Keratinocyte (primary cell): ENCODE measurements around the gene SLC66A1. TPM values are rescaled to one million over a fixed set of nuclear protein-coding genes. Genes with fewer than 3 reads are reported as not detected.
"Not testable (repeated sequence)": the region's sequence is repeated elsewhere in the genome, so short reads cannot be mapped to it uniquely, and the experiment has no call there.

Experiments used
- DNase-seq: peaks from one replicate; pipeline ENCODE4 v3.0.0-alpha.2; 2011; ENCODE audit warnings: low read depth, missing footprints, low spot score
- FAIRE-seq: peaks from 2 replicates; lab custom pipeline; 2011; peaks lifted over from hg19 to GRCh38; lab: Jason Lieb, UNC
- H2AFZ ChIP-seq: 2 replicates; pipeline ENCODE4 v1.6.0; 2012; ENCODE audit warnings: low read length, control low read depth, inconsistent platforms; ENCODE audit not compliant: control insufficient read depth
- H3K27ac ChIP-seq: 2 replicates; pipeline ENCODE4 v1.5.1; 2011; ENCODE audit warnings: low read length; ENCODE audit not compliant: control insufficient read depth, insufficient read depth
- H3K27me3 ChIP-seq: 3 replicates; pipeline ENCODE4 v1.6.0; 2011; ENCODE audit warnings: low read length; ENCODE audit not compliant: control insufficient read depth, insufficient read depth; ENCODE audit errors: extremely low read depth
- H3K36me3 ChIP-seq, 2 experiments: 2 replicates in 1 of 2; 3 replicates in 1 of 2; pipeline ENCODE4 v1.5.1; 2011; ENCODE audit warnings: low read length in 2 of 2, mild to moderate bottlenecking in 1 of 2; ENCODE audit not compliant: control insufficient read depth in 2 of 2, insufficient read depth in 2 of 2; ENCODE audit errors: extremely low read depth in 1 of 2
- H3K4me1 ChIP-seq: 3 replicates; pipeline ENCODE4 v1.5.1; 2011; ENCODE audit warnings: low read length; ENCODE audit not compliant: control insufficient read depth, insufficient read depth; ENCODE audit errors: extremely low read depth
- H3K4me2 ChIP-seq: 3 replicates; pipeline ENCODE4 v1.6.0; 2011; ENCODE audit warnings: low read depth, low read length; ENCODE audit not compliant: control insufficient read depth, insufficient read depth; ENCODE audit errors: extremely low read depth
- H3K4me3 ChIP-seq, 3 experiments: fragments of 200-600 bp in 1 of 3; sonication (generic) in 1 of 3; 2 replicates in 2 of 3; 3 replicates in 1 of 3; pipeline ENCODE4 v1.5.1; 2011 to 2016; ENCODE audit warnings: low read length in 3 of 3, mild to moderate bottlenecking in 3 of 3, control low read depth in 2 of 3, inconsistent platforms in 1 of 3, low read depth in 1 of 3, mixed read lengths in 1 of 3, mixed run types in 1 of 3, moderate library complexity in 1 of 3; ENCODE audit not compliant: control insufficient read depth in 2 of 3, insufficient read depth in 2 of 3; ENCODE audit errors: extremely low read depth in 1 of 3
- H3K79me2 ChIP-seq: 2 replicates; pipeline ENCODE4 v1.6.0; 2012; ENCODE audit warnings: low read length; ENCODE audit not compliant: control insufficient read depth, insufficient read depth
- H3K9ac ChIP-seq: 3 replicates; pipeline ENCODE4 v1.6.0; 2011; ENCODE audit warnings: low read length; ENCODE audit not compliant: control insufficient read depth, insufficient read depth; ENCODE audit errors: extremely low read depth
- H3K9me1 ChIP-seq: 3 replicates; pipeline ENCODE4 v1.6.0; 2011; ENCODE audit warnings: low read length; ENCODE audit not compliant: control insufficient read depth, insufficient read depth; ENCODE audit errors: extremely low read depth
- H3K9me3 ChIP-seq: 2 replicates; pipeline ENCODE4 v1.5.1; 2012; ENCODE audit warnings: low read depth, low read length; ENCODE audit not compliant: control insufficient read depth
- H4K20me1 ChIP-seq: 3 replicates; pipeline ENCODE4 v1.6.0; 2011; ENCODE audit warnings: low read length; ENCODE audit not compliant: control insufficient read depth, insufficient read depth; ENCODE audit errors: extremely low read depth
- EZH2 ChIP-seq: IDR thresholded peaks from one replicate; pipeline ENCODE4 v1.6.1; 2012; ENCODE audit warnings: inconsistent platforms, mild to moderate bottlenecking, low read length, moderate library complexity
- dilution Hi-C: fragments of 300-500 bp; cut with MboI; formaldehyde crosslinking; loops from one replicate; pipeline ENCODE4 v1.7.0; 2020; ENCODE audit warnings: low sequenced_read_pairs; ENCODE audit not compliant: extremely low pct_ligation_motif_present
- polyA plus RNA-seq, 5 experiments: library from polyadenylated mRNA; depleted of rRNA in 3 of 5; stranded (reverse) in 3 of 5; stranded (forward) in 1 of 5; unstranded in 1 of 5; fragments of >200 nt; gene quantifications; 1 replicate in 1 of 5; 2 replicates in 3 of 5; 3 replicates in 1 of 5; pipeline versions ENCODE4 v1.2.1 to v1.2.3, GENCODE V29; 2011 to 2012; ENCODE audit warnings: missing spikeins in 2 of 5, low read depth in 1 of 5, low replicate concordance in 1 of 5
- TF ChIP-seq, protein P1 (sequence below), 3 experiments: IDR thresholded peaks in 1 of 3; conservative IDR thresholded peaks in 1 of 3; optimal IDR thresholded peaks in 1 of 3; 2 replicates in 2 of 3; 3 replicates in 1 of 3; pipeline versions ENCODE3 to v1.5.1; 2011; ENCODE audit warnings: low read length in 3 of 3, mild to moderate bottlenecking in 3 of 3, moderate library complexity in 2 of 3, control low read depth in 1 of 3, inconsistent platforms in 1 of 3; ENCODE audit not compliant: insufficient read depth in 2 of 3; ENCODE audit errors: extremely low read depth in 1 of 3

SLC66A1 gene
- polyA plus RNA-seq, 1 donor (not counting 4 experiments of a cell fraction or from before 2014, with no cell fraction given) = 8.0 TPM

DNA sequence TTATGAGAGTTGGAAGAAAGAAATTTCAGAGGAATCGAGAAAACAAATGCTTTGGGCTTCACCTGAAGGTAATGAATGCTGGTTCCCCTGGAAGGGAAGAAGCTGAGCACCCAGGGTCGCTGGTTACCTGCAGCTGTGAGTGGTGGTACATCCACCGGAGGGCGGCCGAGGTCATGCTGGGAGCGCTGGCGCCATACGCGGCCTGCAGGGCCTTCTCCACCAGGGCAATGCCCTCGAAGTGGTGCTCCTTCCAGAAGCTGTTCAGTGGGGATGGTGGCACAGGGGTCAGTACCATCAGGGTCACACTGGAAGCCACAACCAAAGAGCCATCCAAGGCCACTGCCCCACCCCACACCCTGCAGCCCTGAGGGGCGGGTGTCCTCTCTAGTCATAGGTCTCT is 43.7 kb upstream of the SLC66A1 start:
- no peaks in the 10 kb centered on the region for H3K4me1 ChIP-seq
- DNase-seq = no peak
- H3K36me3 ChIP-seq = no peaks in the 10 kb centered on the region

DNA sequence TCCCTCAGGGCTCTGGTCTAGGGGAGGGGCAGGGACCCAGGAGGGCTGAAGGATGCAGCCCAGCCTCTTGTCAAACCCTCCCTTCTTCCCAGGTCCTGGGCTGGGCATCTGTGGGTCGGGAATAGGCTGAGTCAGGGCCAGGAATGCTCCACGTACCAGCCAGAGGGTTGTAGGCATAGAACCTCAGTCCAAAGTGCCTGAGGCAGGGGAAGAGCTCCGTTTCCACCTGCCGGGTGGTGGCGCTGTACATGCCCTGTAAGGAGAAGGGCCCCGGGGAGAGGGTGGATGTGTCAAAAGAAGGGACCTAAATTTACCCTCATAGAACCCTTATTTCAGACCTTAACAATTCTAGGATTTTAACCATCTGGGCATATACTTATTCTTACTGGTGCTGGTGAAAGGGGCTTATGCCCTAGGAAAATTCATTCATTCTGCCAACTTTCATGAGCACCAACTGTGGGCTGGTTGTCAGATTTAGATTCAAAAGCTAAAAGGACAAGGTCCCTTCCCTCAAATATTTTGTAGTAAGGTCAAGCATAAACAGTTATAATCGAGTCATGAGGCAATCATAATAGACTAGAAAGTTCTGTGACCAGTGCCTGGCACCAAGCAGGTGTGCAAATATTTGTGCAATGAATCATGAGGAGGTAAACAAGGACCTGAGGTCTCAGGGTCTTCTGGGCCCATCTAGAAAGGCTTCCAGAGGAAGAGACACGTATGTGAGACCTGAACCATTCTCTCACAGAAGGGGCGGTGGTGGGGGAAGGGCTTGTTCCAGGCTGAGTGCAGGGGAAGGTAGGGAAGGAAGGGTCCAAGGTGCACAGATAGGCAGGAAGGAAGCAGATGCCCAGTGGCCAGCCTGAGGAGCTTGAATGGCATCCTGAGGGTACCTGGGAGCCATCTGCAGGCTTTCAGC is 42.4 kb upstream of the SLC66A1 start:
- H3K27me3 ChIP-seq, H3K9me3 ChIP-seq, H2AFZ ChIP-seq, H3K4me3 ChIP-seq, H3K9ac ChIP-seq, H4K20me1 ChIP-seq, FAIRE-seq, H3K4me2 ChIP-seq, H3K36me3 ChIP-seq, H3K4me1 ChIP-seq, dilution Hi-C loops, H3K27ac ChIP-seq, DNase-seq, H3K9me1 ChIP-seq, H3K79me2 ChIP-seq: not testable (repeated sequence)
- TF ChIP-seq, protein P1, sequence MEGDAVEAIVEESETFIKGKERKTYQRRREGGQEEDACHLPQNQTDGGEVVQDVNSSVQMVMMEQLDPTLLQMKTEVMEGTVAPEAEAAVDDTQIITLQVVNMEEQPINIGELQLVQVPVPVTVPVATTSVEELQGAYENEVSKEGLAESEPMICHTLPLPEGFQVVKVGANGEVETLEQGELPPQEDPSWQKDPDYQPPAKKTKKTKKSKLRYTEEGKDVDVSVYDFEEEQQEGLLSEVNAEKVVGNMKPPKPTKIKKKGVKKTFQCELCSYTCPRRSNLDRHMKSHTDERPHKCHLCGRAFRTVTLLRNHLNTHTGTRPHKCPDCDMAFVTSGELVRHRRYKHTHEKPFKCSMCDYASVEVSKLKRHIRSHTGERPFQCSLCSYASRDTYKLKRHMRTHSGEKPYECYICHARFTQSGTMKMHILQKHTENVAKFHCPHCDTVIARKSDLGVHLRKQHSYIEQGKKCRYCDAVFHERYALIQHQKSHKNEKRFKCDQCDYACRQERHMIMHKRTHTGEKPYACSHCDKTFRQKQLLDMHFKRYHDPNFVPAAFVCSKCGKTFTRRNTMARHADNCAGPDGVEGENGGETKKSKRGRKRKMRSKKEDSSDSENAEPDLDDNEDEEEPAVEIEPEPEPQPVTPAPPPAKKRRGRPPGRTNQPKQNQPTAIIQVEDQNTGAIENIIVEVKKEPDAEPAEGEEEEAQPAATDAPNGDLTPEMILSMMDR (optimal IDR thresholded peaks at IDR 0.05 in 1 of 3, IDR thresholded peaks at IDR 0.05 in 1 of 3, conservative IDR thresholded peaks at IDR 0.05 in 1 of 3; ENCODE audit: extremely low read depth in 1 of 3, insufficient read depth in 2 of 3, low read length in 3 of 3) = peak in 1 of 3 experiments; percentile 7

More for the DNA sequence above, 43.7 kb upstream of the SLC66A1 start:
- H2AFZ ChIP-seq = no peak overlapping the region
- dilution Hi-C loops = no loop called here
- TF ChIP-seq, protein P1 (optimal IDR thresholded peaks at IDR 0.05 in 1 of 3, IDR thresholded peaks at IDR 0.05 in 1 of 3, conservative IDR thresholded peaks at IDR 0.05 in 1 of 3; ENCODE audit: extremely low read depth in 1 of 3, insufficient read depth in 2 of 3, low read length in 3 of 3) = no peak
- TF ChIP-seq EZH2 = no peak
- H3K4me2 ChIP-seq = no peak overlapping the region
- H3K9me1 ChIP-seq = no peaks in the 10 kb centered on the region
- H3K27me3 ChIP-seq = peaks cover under 1% of the 10 kb centered on the region
- H3K9ac ChIP-seq = no peak overlapping the region
- no peak for FAIRE-seq
- no peaks in the 10 kb centered on the region for H3K79me2 ChIP-seq
- no peaks in the 10 kb centered on the region for H4K20me1 ChIP-seq
- H3K27ac ChIP-seq = no peak overlapping the region
- H3K4me3 ChIP-seq = no peak overlapping the region
- no peaks in the 10 kb centered on the region for H3K9me3 ChIP-seq

DNA sequence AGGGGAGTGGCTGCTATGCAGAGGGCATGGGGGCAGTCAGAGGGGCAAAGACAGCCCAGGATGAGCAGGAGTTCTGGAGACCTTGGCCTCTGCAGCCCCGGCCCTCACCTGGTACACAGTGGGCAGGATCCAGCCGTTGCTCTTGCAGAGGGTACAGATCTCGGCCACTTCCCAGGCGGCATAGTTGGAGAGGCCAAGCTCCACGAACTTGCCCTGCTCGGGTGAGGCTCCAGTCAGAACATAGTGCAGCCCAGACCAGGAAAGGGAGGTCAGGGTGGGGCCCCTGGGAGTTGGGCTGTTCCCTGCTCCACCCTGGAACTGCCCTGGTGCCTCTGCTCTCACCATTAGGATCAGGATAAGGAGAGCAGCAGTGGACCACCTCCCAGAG is 41.8 kb upstream of the SLC66A1 start:
- H3K4me3 ChIP-seq, H3K9me1 ChIP-seq, H3K4me2 ChIP-seq, FAIRE-seq, H3K79me2 ChIP-seq, H3K27me3 ChIP-seq, H3K9me3 ChIP-seq, H4K20me1 ChIP-seq, H3K4me1 ChIP-seq, dilution Hi-C loops, H2AFZ ChIP-seq, H3K9ac ChIP-seq, H3K27ac ChIP-seq, H3K36me3 ChIP-seq, DNase-seq: not testable (repeated sequence)
